Measurements from ENCODE around the gene RASA2. TPM values are rescaled to one million over a fixed set of nuclear protein-coding genes. Genes with fewer than 3 reads are reported as not detected.

Gene RASA2
- total RNA-seq, 1 experiment from 2014 or later = 14.5 TPM

DNA sequence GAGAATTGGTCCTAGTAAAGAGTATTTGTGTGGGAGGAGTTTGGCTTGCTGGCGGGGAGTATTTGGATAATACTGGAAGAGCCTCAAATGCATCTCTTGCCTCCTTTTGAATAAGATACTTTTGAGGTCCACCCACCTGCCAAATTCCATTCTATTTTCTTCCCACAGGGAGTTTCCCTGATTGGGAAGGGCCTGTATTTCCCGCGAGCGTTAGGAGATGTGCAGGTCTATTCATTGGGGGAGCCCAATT lies 406 bp upstream of the RASA2 start:
- peaks cover 15% of the 10 kb centered on the region for H3K4me1 ChIP-seq (ENCODE audit: control insufficient read depth, insufficient read depth, low read length)
- BruUV-seq (replicated peaks) = no TSS peak
- no peaks in the 10 kb centered on the region for H3K27me3 ChIP-seq (ENCODE audit: control insufficient read depth, insufficient read depth, low read length)
- ChIA-PET CTCF (interaction anchor here (0.6 kb wide), 1 partner anchor 21 kb away, joined by 3 read pairs; no protein-coding TSS in a partner anchor), POLR2A (interaction anchor here (0.5 kb wide), 1 partner anchor 22 kb away, joined by 4 read pairs; no protein-coding TSS in a partner anchor)
- H3K27ac ChIP-seq (ENCODE audit: low read length) = peak overlapping the region; percentile 18; the same call in 1 of the 2 replicates
- peak overlapping the region; percentile 69 to 73 for H3K4me3 ChIP-seq (ENCODE audit: low read depth in 2 of 2, low read length in 2 of 2)
- in situ Hi-C loops (cut with HindIII; ENCODE audit: low pct_unique_long_range_greater_than_20kb, low sequenced_read_pairs) = no loop called here
- ATAC-seq (peak; percentile 51; the same call in 1 of the 2 replicates), DNase-seq (ENCODE audit: low read depth, low spot score) (no peak)
- no peaks in the 10 kb centered on the region for H3K9me3 ChIP-seq (ENCODE audit: control insufficient read depth, insufficient read depth, low read depth, low read length)
- no peak for TF ChIP-seq TCF7L2 (IDR thresholded peaks at IDR 0.05; ENCODE audit: low read depth, low read length)
- no peaks in the 10 kb centered on the region for H3K36me3 ChIP-seq (ENCODE audit: control insufficient read depth, insufficient read depth, low read length)
- intact Hi-C loops (cut with micrococcal nuclease; ENCODE audit: unreplicated experiment) = no loop called here

DNA sequence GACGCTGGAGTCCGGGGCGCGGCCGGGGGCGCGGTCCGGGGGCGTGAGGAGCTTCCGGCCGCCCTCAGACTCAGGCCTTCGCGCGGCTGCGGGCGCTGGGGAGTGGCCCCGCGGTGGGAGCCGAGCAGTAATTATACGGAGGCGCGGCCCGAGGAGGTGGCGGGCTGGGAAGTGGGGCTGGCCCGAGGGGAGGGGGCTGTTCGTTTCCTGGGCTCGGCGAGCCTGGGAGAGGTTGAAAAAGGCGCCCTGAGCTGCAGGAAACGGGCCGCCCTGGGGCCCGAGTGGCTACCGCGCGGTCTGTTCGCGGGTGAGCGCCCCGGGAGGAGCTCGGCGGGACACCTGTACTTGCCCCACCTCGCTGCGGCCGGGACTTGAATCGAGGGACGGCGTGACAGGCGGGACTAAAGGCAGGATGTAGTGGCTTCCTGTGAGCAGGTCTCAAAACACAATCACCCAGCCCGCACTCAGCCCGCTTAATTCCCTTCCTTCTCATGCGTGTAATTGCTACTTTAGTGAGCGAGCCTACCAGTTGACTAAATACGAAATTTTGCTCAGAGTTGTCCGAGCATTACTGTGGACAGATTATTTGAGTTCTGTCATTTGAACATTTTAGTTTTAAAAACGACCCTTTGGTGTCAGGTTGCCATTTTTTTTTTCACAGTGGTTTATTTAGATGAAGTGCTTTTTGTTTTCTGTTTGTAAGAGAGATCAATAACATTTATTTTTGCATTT lies 860 bp downstream of the RASA2 start:
- intact Hi-C loops (cut with micrococcal nuclease; ENCODE audit: unreplicated experiment) (no loop called here), in situ Hi-C loops (cut with HindIII; ENCODE audit: low pct_unique_long_range_greater_than_20kb, low sequenced_read_pairs) (no loop called here)
- H3K4me1 ChIP-seq (ENCODE audit: control insufficient read depth, insufficient read depth, low read length) = peaks cover 15% of the 10 kb centered on the region
- 0 out of 2 replicates have a peak, but pooled peaks have one; percentile 33 for TF ChIP-seq SIN3A (IDR thresholded peaks at IDR 0.05; ENCODE audit: borderline replicate concordance, insufficient read depth, low read depth, low read length)
- TF ChIP-seq POLR2AphosphoS5 (IDR thresholded peaks at IDR 0.05; ENCODE audit: low read depth, low read length) = no peak
- peak; percentile 43; the same call in 1 of the 2 replicates for TF ChIP-seq TCF7L2 (IDR thresholded peaks at IDR 0.05; ENCODE audit: low read depth, low read length)
- DNase-seq (ENCODE audit: low read depth, low spot score) = no peak
- CTCF ChIA-PET = interaction anchor here (0.5 kb wide), 1 partner anchor 90 kb away, joined by 3 read pairs; no protein-coding TSS in a partner anchor
- no peaks in the 10 kb centered on the region for H3K9me3 ChIP-seq (ENCODE audit: control insufficient read depth, insufficient read depth, low read depth, low read length)
- H3K27me3 ChIP-seq (ENCODE audit: control insufficient read depth, insufficient read depth, low read length) = no peaks in the 10 kb centered on the region
- H3K4me3 ChIP-seq (ENCODE audit: low read depth in 2 of 2, low read length in 2 of 2) = peak overlapping the region; percentile 69 to 75
- peak overlapping the region; percentile 77 for H3K27ac ChIP-seq (ENCODE audit: low read length)
- peak; percentile 86 for ATAC-seq
- no peaks in the 10 kb centered on the region for H3K36me3 ChIP-seq (ENCODE audit: control insufficient read depth, insufficient read depth, low read length)
- no TSS peak for BruUV-seq (replicated peaks)
- POLR2A ChIA-PET = interaction anchor here (0.5 to 0.7 kb wide), 3 partner anchors 9 to 120 kb away, joined by 3 to 9 read pairs (median 3); no protein-coding TSS in a partner anchor

DNA sequence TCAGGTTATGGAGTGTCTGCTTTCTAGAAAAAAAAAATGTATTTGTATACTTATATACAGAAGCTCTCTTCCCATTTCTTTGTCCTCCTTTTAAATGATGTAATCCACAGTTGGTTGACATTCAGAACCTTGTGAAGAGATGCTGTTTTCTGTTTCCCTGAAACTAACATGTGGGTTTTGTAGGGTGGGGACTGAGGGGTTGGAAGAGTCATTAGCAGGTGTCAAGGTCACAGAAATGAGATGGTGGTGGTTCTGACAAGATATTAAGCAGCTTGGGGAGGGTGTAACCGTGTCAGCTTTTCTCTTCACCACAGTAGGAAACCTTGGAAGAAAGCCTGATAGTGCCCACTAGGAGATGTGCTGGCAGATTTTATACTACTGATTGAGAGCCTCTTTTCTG lies 2.4 kb downstream of the RASA2 start:
- Histone ChIP-seq H3K27me3 (ENCODE audit: control insufficient read depth, insufficient read depth, low read length) (no peaks in the 10 kb centered on the region), H3K36me3 (ENCODE audit: control insufficient read depth, insufficient read depth, low read length) (no peaks in the 10 kb centered on the region), H3K9me3 (ENCODE audit: control insufficient read depth, insufficient read depth, low read depth, low read length) (no peaks in the 10 kb centered on the region), H3K27ac (ENCODE audit: low read length) (no peak overlapping the region), H3K4me1 (ENCODE audit: control insufficient read depth, insufficient read depth, low read length) (peaks cover 15% of the 10 kb centered on the region), H3K4me3 (ENCODE audit: low read depth in 2 of 2, low read length in 2 of 2) (no peak overlapping the region)
- in situ Hi-C loops (cut with HindIII; ENCODE audit: low pct_unique_long_range_greater_than_20kb, low sequenced_read_pairs) (no loop called here), intact Hi-C loops (cut with micrococcal nuclease; ENCODE audit: unreplicated experiment) (no loop called here)
- TF ChIP-seq, protein P1, sequence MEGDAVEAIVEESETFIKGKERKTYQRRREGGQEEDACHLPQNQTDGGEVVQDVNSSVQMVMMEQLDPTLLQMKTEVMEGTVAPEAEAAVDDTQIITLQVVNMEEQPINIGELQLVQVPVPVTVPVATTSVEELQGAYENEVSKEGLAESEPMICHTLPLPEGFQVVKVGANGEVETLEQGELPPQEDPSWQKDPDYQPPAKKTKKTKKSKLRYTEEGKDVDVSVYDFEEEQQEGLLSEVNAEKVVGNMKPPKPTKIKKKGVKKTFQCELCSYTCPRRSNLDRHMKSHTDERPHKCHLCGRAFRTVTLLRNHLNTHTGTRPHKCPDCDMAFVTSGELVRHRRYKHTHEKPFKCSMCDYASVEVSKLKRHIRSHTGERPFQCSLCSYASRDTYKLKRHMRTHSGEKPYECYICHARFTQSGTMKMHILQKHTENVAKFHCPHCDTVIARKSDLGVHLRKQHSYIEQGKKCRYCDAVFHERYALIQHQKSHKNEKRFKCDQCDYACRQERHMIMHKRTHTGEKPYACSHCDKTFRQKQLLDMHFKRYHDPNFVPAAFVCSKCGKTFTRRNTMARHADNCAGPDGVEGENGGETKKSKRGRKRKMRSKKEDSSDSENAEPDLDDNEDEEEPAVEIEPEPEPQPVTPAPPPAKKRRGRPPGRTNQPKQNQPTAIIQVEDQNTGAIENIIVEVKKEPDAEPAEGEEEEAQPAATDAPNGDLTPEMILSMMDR (IDR thresholded peaks at IDR 0.05) = no peak
- TF ChIP-seq SIN3A (IDR thresholded peaks at IDR 0.05; ENCODE audit: borderline replicate concordance, insufficient read depth, low read depth, low read length) (no peak), POLR2AphosphoS5 (IDR thresholded peaks at IDR 0.05; ENCODE audit: low read depth, low read length) (no peak)
- TF ChIP-seq, protein P2, sequence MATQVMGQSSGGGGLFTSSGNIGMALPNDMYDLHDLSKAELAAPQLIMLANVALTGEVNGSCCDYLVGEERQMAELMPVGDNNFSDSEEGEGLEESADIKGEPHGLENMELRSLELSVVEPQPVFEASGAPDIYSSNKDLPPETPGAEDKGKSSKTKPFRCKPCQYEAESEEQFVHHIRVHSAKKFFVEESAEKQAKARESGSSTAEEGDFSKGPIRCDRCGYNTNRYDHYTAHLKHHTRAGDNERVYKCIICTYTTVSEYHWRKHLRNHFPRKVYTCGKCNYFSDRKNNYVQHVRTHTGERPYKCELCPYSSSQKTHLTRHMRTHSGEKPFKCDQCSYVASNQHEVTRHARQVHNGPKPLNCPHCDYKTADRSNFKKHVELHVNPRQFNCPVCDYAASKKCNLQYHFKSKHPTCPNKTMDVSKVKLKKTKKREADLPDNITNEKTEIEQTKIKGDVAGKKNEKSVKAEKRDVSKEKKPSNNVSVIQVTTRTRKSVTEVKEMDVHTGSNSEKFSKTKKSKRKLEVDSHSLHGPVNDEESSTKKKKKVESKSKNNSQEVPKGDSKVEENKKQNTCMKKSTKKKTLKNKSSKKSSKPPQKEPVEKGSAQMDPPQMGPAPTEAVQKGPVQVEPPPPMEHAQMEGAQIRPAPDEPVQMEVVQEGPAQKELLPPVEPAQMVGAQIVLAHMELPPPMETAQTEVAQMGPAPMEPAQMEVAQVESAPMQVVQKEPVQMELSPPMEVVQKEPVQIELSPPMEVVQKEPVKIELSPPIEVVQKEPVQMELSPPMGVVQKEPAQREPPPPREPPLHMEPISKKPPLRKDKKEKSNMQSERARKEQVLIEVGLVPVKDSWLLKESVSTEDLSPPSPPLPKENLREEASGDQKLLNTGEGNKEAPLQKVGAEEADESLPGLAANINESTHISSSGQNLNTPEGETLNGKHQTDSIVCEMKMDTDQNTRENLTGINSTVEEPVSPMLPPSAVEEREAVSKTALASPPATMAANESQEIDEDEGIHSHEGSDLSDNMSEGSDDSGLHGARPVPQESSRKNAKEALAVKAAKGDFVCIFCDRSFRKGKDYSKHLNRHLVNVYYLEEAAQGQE (IDR thresholded peaks at IDR 0.05; ENCODE audit: insufficient read depth in 1 of 2, low read depth in 2 of 2, low read length in 1 of 2) = no peak
- no peak for DNase-seq (ENCODE audit: low read depth, low spot score)
- CTCF ChIA-PET = no interaction called here
- ATAC-seq = no peak
- BruUV-seq (replicated peaks) = no TSS peak
- POLR2A ChIA-PET = no interaction called here
